DND-41 (cell line): ENCODE results near the gene LHCGR.

Source experiments
- EZH2 ChIP-seq: IDR thresholded peaks from 3 replicates; pipeline ENCODE4 v1.6.1; 2012; ENCODE audit warnings: borderline replicate concordance, low read depth, mild to moderate bottlenecking, moderate library complexity, low read length, inconsistent platforms; ENCODE audit not compliant: severe bottlenecking
- TF ChIP-seq, protein P1 (sequence below): IDR thresholded peaks from 2 replicates; pipeline ENCODE4 v1.5.1; 2012; ENCODE audit warnings: borderline replicate concordance, low read length, moderate library complexity, mild to moderate bottlenecking; ENCODE audit not compliant: poor library complexity, severe bottlenecking; ENCODE audit errors: extremely low read depth

DNA sequence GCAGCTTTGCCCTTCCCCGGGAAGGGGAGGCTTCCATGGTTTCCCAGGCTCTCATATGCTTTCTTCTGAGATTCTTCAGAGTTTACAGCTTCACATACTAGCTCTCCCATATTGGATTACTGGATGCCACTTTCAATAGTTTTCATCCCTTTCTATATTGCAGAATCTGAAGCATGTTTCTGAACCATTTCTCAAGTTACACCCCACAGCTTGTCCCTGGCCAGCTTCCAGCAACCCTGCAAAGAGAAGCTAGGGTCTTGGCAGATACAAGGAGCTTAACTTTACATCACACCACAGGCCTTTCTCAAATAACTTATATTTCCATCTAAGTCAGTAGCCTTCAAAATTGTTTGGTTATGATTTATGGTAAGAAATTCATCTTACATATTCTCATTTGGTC, 39.6 kb downstream of the LHCGR start:
- TF ChIP-seq, protein P1, sequence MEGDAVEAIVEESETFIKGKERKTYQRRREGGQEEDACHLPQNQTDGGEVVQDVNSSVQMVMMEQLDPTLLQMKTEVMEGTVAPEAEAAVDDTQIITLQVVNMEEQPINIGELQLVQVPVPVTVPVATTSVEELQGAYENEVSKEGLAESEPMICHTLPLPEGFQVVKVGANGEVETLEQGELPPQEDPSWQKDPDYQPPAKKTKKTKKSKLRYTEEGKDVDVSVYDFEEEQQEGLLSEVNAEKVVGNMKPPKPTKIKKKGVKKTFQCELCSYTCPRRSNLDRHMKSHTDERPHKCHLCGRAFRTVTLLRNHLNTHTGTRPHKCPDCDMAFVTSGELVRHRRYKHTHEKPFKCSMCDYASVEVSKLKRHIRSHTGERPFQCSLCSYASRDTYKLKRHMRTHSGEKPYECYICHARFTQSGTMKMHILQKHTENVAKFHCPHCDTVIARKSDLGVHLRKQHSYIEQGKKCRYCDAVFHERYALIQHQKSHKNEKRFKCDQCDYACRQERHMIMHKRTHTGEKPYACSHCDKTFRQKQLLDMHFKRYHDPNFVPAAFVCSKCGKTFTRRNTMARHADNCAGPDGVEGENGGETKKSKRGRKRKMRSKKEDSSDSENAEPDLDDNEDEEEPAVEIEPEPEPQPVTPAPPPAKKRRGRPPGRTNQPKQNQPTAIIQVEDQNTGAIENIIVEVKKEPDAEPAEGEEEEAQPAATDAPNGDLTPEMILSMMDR = no peak
- no peak for TF ChIP-seq EZH2
